Activated CD4-positive, alpha-beta T cell treated with anti-CD3 and anti-CD28 coated beads for 24 hours (primary cell): ENCODE data around the gene GOLGA6L7.
"Not testable (repeated sequence)": the region's sequence is repeated elsewhere in the genome, so short reads cannot be mapped to it uniquely, and the experiment has no call there.

Experiments used
- DNase-seq, 2 donors: peaks; one replicate each; pipeline ENCODE4 v3.0.0-alpha.2; 2020; ENCODE audit warnings: low read depth in 2 of 2

Gene GOLGA6L7

DNA sequence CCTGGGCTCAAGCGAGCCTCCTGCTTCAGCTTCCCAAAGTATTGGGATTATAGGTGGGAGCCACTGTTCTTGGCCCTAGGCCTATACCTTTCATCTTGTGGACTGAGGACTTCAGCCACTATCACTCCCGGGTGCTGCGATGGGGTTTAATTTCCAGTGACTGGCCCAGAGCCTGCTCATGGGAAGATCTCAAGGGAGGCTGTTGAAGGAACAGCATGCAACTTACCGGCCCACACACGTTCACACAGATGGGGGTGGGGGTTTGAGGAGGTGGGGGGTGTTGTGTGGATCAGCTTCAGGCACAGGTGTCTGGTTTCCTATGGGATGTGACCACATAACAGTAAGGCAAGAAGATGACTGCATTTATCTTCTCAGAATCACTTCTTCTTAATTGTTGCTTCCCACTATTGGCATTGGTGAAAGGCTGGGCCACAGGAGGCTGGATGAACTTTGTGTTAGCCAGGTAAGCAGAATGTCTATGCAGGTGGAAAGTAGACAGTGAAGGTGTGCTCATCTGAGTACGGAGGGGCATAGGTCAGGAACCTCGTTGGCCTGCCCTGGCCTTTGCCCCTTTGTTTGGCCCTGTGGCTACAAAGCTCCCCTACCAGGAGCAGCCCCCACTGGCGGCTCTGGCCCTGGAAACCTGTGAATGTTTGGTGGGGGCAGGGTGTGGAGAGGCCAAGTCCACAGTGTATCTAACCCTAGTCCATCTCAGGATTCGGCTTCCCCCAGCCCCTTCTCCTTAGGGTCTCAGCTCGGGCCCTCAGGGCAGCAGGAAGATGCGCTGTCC, 35.9 kb upstream of the GOLGA6L7 start:
- DNase-seq, result no peak

DNA sequence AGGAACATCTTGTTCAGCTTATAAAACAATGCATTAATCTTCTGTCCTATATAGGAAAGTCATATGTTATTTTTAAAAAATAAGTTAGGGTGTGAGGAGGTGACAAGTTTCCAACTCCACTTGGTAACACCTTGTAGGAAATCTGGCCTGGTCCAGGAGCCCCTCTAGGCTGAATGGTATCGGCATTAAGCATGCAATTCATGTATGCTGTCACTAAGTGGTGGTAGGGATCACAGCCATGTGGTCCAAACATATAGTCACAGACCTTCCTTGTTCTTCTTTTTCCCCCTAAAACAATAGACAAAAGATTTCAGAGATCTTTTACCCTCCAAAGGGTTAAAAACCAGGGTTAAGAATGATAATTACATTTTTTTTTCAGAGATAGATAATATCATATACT, 33.2 kb upstream of the GOLGA6L7 start:
- no peak for DNase-seq

DNA sequence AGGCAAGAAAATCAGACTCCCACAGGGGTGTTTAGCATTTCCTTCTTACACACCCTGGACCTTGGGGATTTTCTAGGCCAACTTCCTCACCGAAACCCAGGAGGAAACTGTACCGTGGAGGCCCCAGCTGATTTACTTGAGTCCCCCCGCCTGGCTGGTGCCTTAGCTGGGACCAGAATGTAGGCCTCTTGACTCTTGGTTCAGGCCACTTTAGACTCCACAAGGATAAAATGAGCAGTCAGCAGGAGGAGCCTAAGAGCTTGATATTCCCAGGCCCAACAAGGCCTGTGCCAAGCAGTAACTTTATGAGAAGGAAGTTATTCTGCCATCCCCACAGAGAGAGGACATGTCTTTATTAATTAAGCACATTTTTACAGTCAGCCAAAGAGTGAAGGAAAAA, 32.7 kb upstream of the GOLGA6L7 start:
- no peak for DNase-seq

DNA sequence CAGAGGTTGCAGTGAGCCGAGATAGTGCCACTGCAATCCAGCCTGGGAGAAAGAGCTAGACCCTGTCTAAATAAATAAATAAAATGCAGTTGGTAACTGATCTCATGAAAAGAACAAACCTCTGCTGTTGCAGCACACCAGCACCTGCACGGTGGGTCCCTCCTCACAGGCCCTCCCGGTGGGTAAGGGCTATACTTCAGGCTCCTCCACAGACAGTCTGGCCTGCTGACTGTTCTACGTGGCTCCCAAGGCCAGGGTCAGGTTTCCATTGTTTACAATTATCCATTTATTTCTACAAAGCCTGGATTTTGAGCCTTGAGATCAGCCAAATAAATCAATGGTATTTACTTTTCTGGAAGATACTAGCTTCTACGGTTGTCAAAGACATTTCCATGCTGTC, 32.2 kb upstream of the GOLGA6L7 start:
- no peak for DNase-seq

DNA sequence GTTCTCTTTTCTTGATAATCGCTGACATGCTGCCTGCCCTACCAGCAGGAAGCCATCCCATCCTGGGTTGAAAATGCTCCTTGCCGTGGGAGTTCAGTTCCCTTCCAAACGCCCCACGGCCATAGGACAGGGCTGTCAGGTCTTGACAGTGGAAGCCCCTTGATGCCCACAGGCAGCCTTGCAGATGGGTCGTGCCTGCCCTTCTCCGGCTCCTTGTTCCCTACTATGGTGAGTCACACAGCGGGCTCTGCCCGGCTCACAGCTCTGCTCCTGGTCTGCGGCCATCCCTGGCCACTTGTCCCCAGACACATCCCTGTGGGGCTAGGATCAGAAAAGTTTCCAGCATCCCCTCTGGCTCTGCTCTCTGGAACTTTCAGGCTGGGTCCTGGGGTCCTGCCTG, 31.1 kb upstream of the GOLGA6L7 start:
- no peak for DNase-seq

DNA sequence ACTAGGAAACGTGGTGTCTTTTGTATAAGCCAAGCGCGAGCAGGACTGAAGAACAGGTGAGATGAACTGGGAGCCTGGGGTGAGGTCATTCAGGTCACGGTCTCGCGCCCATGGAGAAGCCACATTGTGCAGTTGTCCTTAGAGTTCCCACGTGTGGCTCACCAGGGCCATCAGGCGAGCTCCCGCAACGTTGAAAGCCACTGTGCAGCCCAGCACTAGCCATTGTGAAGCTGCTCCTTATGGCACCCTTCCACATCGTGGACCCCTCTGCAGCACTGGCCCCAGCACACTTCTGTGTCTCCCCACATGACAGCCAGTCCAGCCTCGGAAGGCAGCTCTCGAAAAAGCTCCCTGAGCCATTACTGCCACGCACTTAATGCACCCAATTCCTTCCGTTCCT, 29.8 kb upstream of the GOLGA6L7 start:
- no peak for DNase-seq

DNA sequence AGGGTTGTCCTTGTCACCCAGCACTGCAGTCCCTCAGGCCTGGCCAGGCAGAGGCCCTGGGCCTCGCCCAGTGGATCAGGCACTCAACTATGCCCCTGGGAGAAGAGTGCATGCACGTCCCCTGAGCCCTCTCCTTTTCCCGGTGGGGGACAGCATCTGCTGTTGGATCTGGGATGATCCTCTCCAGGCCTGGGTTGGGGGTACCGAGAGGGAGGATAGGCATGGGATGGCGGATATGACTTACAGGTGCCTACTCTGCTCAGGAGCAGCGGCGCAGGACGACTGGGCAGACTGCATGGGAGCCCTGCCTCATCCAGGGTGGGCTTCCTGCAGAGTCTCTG, 28.4 kb upstream of the GOLGA6L7 start:
- no peak for DNase-seq

DNA sequence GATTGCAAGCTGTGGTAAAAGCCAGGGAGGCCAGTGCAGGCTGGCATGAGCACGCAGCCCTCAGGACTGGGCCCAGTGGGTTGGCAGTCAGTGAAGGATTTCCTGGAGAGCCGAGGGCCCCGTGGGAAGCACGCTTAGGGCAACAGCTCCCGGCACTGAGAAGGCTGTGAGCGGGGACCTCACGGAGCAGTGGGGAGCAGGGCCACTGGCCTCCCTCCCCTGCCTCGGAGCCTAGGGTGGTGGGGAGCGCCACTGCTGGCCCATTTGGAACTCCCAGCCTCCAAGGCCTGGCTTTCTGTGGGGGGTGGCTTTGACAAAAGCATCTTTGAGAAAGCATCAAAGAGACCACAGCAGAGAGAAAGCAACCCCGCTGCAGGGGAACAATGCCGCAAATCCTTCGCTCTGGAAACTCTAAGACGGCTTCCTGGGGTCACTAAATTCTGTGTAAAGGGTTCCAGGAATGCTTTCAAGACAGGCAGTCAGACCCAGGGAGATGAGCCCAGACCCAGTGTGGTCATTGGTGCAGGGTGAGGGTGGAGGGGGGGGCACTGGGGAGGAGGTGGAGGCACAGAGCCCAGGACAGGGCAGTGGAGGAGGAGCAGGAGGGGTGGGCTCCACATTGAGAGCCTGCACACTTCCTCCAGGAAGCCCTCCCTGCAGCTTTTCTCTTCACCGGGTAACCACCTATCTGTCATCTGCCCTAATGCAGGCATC, 27.8 kb upstream of the GOLGA6L7 start:
- DNase-seq, result no peak

DNA sequence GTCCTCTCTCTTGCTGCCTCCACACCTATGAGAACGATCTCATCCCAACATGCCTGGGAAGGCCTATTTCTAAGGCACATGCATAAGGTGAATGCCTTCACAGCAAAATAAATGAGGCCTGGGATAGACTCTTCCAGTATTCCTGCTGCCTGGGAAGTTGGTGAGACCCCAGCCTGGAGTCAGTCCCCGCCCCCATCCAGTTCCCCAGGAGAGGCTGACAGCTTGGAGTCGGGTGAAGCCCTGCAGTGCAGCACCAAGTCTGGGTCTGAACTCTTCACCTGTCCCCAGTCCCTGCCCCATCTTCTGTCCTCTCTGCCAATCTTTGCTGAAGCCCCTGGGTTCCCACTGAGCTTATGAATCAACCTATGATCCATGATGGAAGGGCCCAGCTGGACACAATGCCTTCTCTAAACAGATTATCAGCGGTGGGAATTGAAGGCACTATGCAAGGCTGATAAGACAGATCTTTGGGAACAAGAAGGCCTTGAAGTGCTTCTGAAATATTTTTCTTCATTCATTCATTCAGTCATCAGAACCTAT, 27.1 kb upstream of the GOLGA6L7 start:
- no peak for DNase-seq

DNA sequence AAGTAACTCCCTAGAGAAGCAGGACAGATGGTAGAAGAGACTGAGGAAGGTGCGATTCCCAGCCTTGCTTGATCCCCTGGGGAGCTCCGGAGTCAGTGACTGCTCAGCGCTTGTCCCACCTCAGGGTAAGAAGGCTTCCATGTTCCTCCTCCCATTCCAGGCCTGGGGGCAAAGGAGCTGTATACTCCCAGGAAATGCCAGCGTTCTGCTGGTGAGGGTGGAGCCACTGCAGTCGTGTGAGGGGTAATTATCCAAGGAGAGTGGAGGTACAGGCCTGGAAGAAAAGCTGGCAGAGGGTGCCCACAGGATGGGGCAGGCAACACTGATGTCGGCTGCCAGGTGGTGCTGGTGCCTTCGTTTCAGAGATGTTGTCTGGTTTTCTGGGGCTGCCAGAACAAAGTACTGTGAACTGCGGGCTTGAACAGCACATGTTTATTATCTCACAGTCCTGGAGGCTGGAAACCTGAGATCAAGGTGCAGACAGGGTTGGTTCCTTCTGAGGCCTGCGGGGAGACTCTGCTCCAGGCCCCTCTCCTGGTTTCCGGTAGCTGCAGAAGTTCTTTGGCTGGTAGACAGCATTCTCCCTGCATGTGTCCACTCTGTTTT, 25.2 kb upstream of the GOLGA6L7 start:
- DNase-seq, result no peak

DNA sequence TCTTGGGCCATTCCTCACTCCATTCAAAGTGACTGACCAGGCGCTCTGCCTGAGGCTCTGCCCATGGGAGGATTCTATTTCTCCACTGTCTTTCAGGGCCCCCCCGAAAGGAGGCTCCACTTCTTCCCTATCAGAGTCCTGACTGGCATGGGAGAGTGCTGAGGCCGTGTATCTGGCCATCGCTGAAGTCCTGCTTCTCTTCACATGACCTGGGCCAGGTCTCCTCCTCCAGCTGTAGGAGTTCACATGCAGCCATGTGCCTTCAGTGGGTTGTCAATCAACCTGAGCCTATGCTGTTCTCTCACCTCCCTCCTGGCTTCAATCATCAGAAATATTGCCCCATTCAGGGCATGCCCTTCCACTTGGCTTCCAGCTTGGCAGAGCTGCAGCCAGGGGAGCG, 24.6 kb upstream of the GOLGA6L7 start:
- DNase-seq, result no peak

DNA sequence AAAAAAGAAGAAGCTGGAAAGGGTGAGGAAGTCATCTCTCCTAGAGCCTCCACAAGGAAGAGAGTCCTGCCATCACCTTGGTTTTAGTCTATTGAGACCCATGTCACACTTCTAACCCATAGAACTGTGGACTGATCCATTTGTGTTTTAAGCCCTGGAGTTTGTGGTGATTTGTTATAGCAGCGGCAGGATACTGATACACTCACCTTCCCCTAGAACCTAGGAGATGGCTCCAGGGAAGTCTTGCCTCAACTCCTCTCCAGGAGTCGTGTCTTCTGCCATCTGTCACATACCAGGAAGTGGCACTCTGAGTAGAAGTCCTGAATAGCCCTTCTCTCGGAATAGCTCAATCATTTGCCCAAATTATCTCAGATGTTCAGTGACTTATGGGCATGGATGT, 22.7 kb upstream of the GOLGA6L7 start:
- DNase-seq, result no peak

DNA sequence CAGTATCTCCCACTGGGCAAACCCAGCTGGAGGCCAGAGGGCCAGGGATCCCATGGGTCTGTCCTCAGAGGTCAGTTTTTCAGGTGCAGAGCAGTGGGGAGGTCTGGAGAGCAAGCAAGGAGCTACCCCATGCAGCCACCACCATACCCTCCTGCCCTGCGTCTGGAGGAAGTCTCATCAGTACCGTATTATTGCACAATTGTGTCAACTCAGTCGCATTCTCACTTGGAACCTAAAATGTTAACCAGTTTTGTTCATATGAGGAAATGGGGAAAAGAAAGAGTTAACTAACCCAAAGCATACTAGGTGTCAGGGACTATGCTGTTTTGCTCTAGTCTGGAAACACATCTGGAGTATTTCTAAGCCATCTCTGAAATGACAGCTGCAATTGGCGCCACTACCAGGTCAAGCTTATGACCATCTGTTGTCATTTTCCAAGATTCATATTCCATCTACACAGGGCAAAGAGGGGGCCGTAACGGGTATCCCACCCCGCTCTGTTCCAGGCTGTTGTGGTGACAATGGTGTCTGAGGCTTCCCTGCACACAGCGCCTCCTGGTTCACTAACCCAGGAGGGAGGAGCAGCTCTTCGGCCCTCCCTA, 20.4 kb upstream of the GOLGA6L7 start:
- DNase-seq, result no peak

DNA sequence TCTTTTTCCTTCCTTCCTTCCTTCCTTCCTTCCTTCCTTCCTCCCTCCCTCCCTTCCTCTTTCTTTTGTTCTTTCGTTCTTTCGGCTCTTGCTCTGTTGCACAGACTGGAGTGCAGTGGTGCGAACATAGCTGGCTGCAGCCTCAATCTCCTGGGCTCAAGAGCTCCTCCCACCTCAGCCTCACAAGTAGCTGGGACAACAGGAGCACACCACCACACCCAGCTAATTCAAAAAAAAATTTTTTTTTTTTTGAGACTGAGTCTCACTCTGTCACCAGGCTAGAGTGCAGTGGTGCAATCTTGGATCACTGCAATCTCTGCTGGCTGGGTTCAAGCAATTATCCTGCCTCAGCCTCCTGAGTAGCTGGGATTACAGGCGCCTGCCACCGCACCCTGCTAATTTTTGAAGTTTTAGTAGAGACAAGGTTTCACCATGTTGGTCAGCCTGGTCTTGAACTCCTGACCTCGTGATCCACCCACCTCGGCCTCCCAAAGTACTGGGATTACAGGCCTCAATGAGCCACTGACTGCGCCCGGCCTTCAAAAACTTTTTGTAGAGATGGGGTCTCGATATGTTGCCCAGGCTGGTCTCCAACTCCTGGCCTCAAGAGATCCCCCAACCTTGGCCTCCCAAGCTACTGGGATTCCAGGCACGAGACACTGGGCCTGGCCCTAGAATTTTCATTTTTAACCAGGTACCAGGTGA, 13.3 kb upstream of the GOLGA6L7 start:
- DNase-seq, result not testable (repeated sequence)

DNA sequence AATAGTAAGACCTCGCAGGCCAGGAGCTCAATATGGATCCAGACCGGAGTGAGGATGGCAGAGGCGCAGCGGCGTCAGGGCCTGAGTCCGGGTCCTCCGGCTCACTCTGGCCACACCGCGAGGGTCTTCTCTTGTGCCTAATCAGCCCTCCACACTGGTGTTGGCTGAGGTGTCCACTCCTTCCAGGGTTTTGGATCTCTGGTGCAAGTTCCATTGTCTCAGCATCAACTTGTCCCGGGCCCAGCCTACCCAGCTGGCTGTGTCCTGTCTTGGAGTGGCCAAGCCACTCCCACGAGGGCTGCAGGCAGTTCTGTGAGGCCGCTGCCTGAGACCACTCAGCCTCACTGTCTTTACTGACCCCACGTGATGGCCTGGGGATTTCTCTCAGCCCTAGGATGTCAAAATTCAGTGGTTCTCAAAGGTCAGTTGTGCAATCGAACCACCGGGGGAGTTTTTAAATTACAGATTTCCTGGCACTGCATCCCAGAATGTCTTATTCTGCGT, 12.6 kb upstream of the GOLGA6L7 start:
- no peak for DNase-seq

DNA sequence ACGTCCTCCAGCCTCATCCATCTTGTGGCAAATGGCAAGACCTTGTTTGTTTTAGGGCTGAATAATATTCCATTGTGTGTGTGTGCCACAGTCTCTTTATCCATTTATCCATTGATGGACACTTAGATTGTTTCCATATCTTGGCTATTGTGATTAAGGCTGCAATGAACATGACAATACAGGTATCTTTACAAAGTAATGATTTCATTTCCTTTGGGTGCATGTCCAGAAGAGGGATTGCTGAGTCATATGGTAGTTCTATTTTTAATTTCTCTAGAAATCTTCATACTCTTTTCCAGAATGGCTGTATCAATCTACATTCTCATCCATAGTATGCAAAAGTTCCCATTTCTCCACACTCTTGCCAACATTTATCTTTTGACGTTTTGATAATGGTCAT, 6.1 kb upstream of the GOLGA6L7 start:
- not testable (repeated sequence) for DNase-seq

DNA sequence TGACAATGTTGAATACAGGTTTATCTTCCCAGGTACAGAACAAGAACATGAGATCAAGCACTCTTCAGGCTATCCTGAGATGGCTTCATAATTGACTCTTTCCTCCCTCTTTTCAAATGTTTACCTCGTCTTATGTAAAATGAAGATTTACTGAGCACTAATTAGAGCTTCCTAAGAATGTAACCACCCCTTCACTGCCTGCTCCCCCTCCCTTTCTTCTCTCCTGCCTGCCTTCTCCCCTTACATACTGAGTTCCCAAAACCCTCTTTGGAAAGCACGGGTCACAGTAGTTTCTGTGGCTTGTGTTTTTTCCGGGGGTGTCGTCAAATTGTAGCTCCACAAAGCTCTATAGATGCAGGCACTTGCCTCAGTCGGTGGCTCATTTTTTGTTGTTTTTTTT, 5.2 kb upstream of the GOLGA6L7 start:
- DNase-seq, result not testable (repeated sequence)

DNA sequence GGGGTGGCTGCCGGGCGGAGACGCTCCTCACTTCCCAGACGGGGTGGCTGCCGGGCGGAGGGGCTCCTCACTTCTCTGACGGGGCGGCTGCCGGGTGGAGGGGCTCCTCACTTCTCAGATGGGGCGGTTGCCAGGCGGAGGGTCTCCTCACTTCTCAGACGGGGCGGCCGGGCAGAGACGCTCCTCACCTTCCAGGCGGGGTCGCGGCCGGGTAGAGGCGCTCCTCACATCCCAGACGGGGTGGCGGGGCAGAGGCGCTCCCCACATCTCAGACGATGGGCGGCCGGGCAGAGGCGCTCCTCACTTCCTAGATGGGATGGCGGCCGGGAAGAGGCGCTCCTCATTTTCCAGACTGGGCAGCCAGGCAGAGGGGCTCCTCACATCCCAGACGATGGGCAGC, 1.3 kb upstream of the GOLGA6L7 start:
- not testable (repeated sequence) for DNase-seq

DNA sequence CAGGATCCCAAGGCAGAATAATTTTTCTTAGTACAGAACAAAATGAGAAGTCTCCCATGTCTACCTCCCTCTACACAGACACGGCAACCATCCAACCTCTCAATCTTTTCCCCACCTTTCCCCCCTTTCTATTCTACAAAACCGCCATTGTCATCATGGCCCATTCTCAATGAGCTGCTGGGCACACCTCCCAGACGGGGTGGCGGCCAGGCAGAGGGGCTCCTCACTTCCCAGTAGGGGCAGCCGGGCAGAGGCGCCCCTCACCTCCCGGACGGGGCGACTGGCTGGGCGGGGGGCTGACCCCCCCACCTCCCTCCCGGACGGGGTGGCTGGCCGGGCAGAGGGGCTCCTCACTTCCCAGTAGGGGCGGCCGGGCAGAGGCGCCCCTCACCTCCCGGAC, 827 bp upstream of the GOLGA6L7 start:
- not testable (repeated sequence) for DNase-seq

DNA sequence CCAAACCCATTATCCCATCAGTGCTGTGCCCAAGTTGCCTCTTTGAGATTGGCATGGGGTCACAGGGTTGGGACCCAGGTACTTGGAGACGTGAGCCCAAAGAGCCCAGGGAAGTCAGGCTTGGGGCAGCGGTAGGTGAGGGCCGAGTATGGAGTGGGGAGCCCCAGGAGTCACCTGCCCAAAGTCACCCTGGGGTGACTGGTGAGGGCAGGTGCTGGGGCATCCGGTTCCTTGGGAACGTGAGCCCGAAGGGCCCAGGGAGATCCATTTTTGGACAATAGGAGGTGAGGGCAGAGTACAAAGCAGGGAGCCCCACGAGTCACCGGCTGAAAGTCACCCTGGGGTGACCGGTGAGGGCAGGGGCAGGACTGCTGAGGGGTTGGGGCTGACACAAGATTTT, 485 bp downstream of the GOLGA6L7 start:
- not testable (repeated sequence) for DNase-seq

DNA sequence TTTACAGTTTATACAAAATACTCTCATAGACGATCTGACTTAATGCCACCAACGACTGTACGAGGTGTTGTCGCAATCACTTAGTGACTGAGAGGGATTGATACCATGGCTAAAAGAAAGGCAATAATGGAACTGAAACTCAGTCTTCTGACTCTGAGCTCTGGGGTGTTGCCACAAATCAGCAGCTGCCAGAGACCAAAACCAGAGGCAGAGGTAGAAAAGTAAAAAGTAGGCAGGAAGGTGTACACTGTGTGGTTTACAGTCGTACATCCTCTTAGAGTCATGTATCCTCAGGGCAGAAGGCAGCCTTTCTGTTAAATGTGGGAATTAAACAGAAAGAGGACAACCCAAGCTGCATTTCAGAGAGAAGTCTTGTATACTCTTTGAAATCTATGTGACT, 1.2 kb downstream of the GOLGA6L7 start:
- DNase-seq, result not testable (repeated sequence)

DNA sequence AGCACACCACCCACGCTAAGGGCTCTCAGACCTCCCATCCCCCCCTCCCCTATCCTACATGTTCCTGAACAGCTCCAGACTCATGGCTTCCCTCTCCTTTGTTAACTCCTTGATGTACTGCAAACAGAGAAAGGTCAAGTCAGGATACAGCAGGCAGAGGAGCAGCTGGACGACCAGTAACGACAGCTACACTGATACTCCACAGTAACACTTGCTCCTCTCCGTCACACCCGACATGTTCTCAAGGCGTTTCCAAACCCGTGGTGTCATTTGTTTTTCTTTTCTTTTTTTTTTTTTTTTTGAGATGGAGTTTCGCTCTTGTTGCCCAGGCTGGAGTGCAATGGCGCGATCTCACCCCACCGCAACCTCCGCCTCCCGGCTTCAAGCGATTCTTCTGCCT, 4.3 kb downstream of the GOLGA6L7 start:
- DNase-seq, result not testable (repeated sequence)
